Measurements from ENCODE around the gene CYP26C1.
"Not testable (repeated sequence)": the region's sequence is repeated elsewhere in the genome, so short reads cannot be mapped to it uniquely, and the experiment has no call there.

The CYP26C1 gene

DNA sequence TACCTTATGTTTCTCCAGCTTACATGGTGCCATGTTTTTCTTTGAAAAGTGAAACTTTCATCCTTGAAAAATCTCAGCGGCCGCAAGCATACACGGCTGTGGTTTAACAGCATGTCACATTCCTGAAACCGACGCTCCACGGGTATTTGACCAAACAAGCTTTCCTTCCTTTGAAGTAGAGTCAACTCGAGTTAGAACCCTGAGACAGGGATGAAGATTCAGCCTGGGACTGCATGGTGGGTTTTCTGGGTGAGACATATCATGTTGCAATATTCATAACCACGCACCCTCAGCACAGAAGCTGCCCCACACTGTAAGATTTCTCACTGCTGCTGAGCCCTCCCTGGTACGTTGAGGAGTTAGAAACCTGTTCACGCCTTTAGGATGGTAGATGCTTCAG is 21.2 kb downstream of the CYP26C1 start:
- H3K36me3 Mint-ChIP-seq, result no peaks in the 10 kb centered on the region
- H3K4me3 Mint-ChIP-seq, result no peak overlapping the region
- H3K27me3 Mint-ChIP-seq, result peaks cover 23% of the 10 kb centered on the region
- H3K9me3 Mint-ChIP-seq (ENCODE audit: low read depth), result no peaks in the 10 kb centered on the region
- H3K27ac Mint-ChIP-seq, result no peak overlapping the region
- peaks cover 3% of the 10 kb centered on the region for H3K4me1 Mint-ChIP-seq (ENCODE audit: low read depth)

GRCh38 chr10:93083743-93084539 is 23.3 kb downstream of the CYP26C1 start:
- no peaks in the 10 kb centered on the region for H3K36me3 Mint-ChIP-seq
- H3K4me3 Mint-ChIP-seq, result no peak overlapping the region
- peaks cover 3% of the 10 kb centered on the region for H3K4me1 Mint-ChIP-seq (ENCODE audit: low read depth)
- peaks cover 19% of the 10 kb centered on the region for H3K27me3 Mint-ChIP-seq
- no peaks in the 10 kb centered on the region for H3K9me3 Mint-ChIP-seq (ENCODE audit: low read depth)
- no peak overlapping the region for H3K27ac Mint-ChIP-seq

- no peaks in the 10 kb centered on the region for H3K9me3 Mint-ChIP-seq (ENCODE audit: low read depth)
- H3K4me1 Mint-ChIP-seq (ENCODE audit: low read depth), result no peaks in the 10 kb centered on the region
- H3K36me3 Mint-ChIP-seq, result no peaks in the 10 kb centered on the region
- peaks cover 11% of the 10 kb centered on the region for H3K27me3 Mint-ChIP-seq
- no peak overlapping the region for H3K27ac Mint-ChIP-seq
- H3K4me3 Mint-ChIP-seq, result no peak overlapping the region
These were observed 24.8 kb downstream of the CYP26C1 start for GRCh38 chr10:93085272-93085859.

DNA sequence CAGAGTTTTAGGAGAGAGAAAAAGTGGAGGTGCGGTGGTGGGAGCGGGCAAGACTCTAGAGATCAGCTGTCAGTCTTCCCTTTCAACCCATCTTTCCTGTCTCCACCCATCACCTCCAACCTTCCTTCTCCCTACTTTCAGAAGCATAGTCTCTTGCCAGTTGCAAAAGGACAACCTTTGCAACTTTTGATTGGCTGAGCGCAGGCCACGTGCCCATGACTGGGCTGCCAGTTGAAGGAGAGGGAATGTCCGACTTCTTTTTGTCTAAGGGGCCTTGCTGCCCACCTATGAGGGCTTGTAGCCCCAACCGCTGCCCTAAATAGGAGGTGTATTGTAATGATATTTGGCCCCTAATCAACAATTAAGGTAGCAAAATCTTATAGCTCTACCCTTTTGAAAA is 25.7 kb downstream of the CYP26C1 start:
- H3K27me3 Mint-ChIP-seq, result peaks cover 7% of the 10 kb centered on the region
- H3K4me3 Mint-ChIP-seq, result no peak overlapping the region
- H3K27ac Mint-ChIP-seq, result no peak overlapping the region
- H3K4me1 Mint-ChIP-seq (ENCODE audit: low read depth), result no peaks in the 10 kb centered on the region
- no peaks in the 10 kb centered on the region for H3K9me3 Mint-ChIP-seq (ENCODE audit: low read depth)
- H3K36me3 Mint-ChIP-seq, result no peaks in the 10 kb centered on the region

- Mint-ChIP-seq H3K4me1 (ENCODE audit: low read depth) (no peaks in the 10 kb centered on the region), H3K27ac (no peak overlapping the region), H3K9me3 (ENCODE audit: low read depth) (no peaks in the 10 kb centered on the region), H3K4me3 (no peak overlapping the region), H3K36me3 (no peaks in the 10 kb centered on the region), H3K27me3 (peaks cover 4% of the 10 kb centered on the region)
These were observed 27.2 kb downstream of the CYP26C1 start for GRCh38 chr10:93087846-93088245.

DNA sequence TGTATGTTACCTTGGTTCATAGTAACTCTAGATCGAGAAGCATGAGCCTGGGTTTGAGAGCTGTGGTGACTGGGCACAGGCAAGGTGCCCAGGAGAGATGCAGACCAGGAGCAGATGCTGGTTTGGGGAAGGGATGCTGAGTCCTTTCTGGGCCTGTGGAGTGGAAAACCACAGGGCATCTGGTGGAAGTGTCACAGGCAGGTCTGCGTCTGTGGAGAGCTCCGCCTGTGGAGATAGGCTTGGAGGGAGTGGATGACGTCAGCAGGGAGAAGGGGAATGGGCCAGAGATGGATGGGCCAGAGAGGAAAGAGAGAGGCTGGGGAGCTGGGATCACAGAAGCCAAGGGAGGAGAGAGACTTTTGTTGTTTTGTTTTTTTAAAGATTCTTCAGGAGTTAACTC is 27.9 kb downstream of the CYP26C1 start:
- Mint-ChIP-seq H3K4me1 (ENCODE audit: low read depth) (no peaks in the 10 kb centered on the region), H3K27ac (no peak overlapping the region)

GRCh38 chr10:93090619-93091018 is 30.0 kb downstream of the CYP26C1 start:
- Mint-ChIP-seq H3K27ac (no peak overlapping the region), H3K9me3 (ENCODE audit: low read depth) (no peaks in the 10 kb centered on the region), H3K36me3 (no peaks in the 10 kb centered on the region), H3K27me3 (peaks cover 4% of the 10 kb centered on the region), H3K4me1 (ENCODE audit: low read depth) (no peaks in the 10 kb centered on the region), H3K4me3 (no peak overlapping the region)

More for the DNA sequence above, 27.9 kb downstream of the CYP26C1 start:
- Mint-ChIP-seq H3K36me3 (no peaks in the 10 kb centered on the region), H3K4me3 (no peak overlapping the region), H3K9me3 (ENCODE audit: low read depth) (no peaks in the 10 kb centered on the region), H3K27me3 (peaks cover 4% of the 10 kb centered on the region)

DNA sequence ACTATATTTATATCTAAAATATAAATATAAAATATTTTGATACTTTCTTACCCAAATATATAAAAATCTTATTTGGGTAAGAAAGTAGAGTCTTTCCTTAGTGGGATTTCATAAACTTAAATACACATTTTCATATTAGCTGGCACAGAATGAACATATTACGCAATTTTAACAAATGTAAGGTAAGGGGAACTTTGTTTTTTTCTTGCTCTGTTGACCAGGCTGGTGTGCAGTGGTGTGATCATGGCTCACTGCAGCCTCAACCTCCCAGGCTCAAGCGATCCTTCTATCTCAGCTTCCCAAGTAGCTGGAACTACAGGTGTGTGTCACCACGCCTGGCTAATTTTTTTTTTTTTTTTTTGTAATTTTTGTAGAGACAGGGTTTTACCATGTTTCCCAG is 31.4 kb downstream of the CYP26C1 start:
- H3K9me3 Mint-ChIP-seq (ENCODE audit: low read depth), result no peaks in the 10 kb centered on the region
- no peaks in the 10 kb centered on the region for H3K4me1 Mint-ChIP-seq (ENCODE audit: low read depth)
- H3K27ac Mint-ChIP-seq, result no peak overlapping the region
- peaks cover 4% of the 10 kb centered on the region for H3K27me3 Mint-ChIP-seq
- no peak overlapping the region for H3K4me3 Mint-ChIP-seq
- no peaks in the 10 kb centered on the region for H3K36me3 Mint-ChIP-seq

- Mint-ChIP-seq H3K4me1 (ENCODE audit: low read depth) (no peaks in the 10 kb centered on the region), H3K27ac (no peak overlapping the region), H3K36me3 (no peaks in the 10 kb centered on the region), H3K4me3 (no peak overlapping the region), H3K27me3 (no peaks in the 10 kb centered on the region), H3K9me3 (ENCODE audit: low read depth) (peaks cover 3% of the 10 kb centered on the region)
These were observed 34.6 kb downstream of the CYP26C1 start for GRCh38 chr10:93095225-93095624.

GRCh38 chr10:93096901-93097300 is 36.3 kb downstream of the CYP26C1 start:
- H3K36me3 Mint-ChIP-seq, result no peaks in the 10 kb centered on the region
- no peak overlapping the region for H3K4me3 Mint-ChIP-seq
- no peak overlapping the region for H3K27ac Mint-ChIP-seq
- H3K9me3 Mint-ChIP-seq (ENCODE audit: low read depth), result peaks cover 3% of the 10 kb centered on the region
- H3K4me1 Mint-ChIP-seq (ENCODE audit: low read depth), result no peaks in the 10 kb centered on the region
- no peaks in the 10 kb centered on the region for H3K27me3 Mint-ChIP-seq

- Mint-ChIP-seq H3K4me3 (no peak overlapping the region), H3K4me1 (ENCODE audit: low read depth) (no peaks in the 10 kb centered on the region), H3K9me3 (ENCODE audit: low read depth) (peaks cover 3% of the 10 kb centered on the region), H3K27ac (no peak overlapping the region), H3K36me3 (no peaks in the 10 kb centered on the region), H3K27me3 (no peaks in the 10 kb centered on the region)
These were observed 36.8 kb downstream of the CYP26C1 start for GRCh38 chr10:93097386-93097785.

GRCh38 chr10:93098816-93099215 is 38.2 kb downstream of the CYP26C1 start:
- Mint-ChIP-seq H3K27me3 (peaks cover 1% of the 10 kb centered on the region), H3K9me3 (ENCODE audit: low read depth) (peaks cover 5% of the 10 kb centered on the region), H3K36me3 (peaks cover 2% of the 10 kb centered on the region), H3K27ac (no peak overlapping the region), H3K4me1 (ENCODE audit: low read depth) (no peaks in the 10 kb centered on the region), H3K4me3 (no peak overlapping the region)

DNA sequence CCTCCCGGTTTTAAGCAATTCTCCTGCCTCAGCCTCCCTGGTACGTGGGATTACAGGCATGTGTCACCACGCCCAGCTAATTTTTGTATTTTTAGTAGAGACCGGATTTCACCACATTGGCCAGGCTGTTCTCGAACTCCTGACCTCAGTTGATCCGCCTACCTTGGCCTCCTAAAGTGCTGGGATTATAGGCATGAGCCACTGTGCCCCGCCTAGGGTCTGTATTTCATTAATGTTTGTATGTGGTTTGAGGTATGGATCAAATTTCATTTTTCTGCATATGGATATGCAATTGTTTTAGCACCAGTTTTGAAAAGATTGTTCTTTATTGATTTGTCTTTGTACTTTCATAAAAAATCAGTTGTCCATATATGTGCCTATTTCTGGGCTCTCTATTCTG is 39.1 kb downstream of the CYP26C1 start:
- H3K27me3 Mint-ChIP-seq, result peaks cover 1% of the 10 kb centered on the region
- H3K36me3 Mint-ChIP-seq, result peaks cover 3% of the 10 kb centered on the region
- no peaks in the 10 kb centered on the region for H3K4me1 Mint-ChIP-seq (ENCODE audit: low read depth)
- no peak overlapping the region for H3K27ac Mint-ChIP-seq
- peaks cover 10% of the 10 kb centered on the region for H3K9me3 Mint-ChIP-seq (ENCODE audit: low read depth)
- no peak overlapping the region for H3K4me3 Mint-ChIP-seq

DNA sequence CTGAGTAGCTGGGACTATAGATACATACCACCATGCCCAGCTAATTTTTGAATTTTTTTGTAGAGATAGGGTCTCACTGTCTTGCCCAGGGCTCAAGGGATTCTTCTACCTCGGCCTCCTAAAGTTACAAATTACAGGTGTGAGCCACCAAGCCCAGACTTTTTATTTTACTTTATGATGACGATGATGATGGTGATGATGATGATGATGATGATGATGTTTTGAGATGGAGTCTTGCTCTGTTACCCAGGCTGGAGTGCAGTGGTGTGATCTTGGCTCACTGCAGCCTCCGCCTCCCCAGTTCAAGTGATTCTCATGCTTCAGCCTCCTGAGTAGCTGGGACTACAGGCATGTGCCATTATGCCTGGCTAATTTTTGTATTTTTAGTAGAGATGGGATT is 40.5 kb downstream of the CYP26C1 start:
- H3K27ac Mint-ChIP-seq; H3K4me3 Mint-ChIP-seq; H3K27me3 Mint-ChIP-seq; H3K36me3 Mint-ChIP-seq; H3K4me1 Mint-ChIP-seq (ENCODE audit: low read depth): not testable (repeated sequence)
- peaks cover 10% of the 10 kb centered on the region for H3K9me3 Mint-ChIP-seq (ENCODE audit: low read depth)

DNA sequence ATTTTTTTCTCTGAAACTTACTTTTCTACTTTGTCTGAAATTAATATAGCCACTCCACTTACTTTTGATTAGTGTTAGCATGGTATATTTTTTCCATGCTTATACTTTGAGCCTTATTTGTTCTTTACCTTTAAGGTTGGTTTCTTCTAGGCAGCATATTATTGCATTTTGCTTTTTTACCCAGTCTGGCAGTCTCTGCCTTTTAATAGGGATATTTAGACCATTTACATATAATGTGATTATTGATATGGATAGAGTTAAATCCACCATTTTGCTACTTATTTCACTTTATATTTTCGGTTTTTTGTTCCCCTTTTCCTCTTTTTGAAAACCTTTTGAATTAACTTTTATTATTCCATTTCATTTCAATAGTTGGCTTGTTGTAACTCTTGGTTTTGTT is 43.4 kb downstream of the CYP26C1 start:
- Mint-ChIP-seq H3K27ac (no peak overlapping the region), H3K27me3 (peaks cover 1% of the 10 kb centered on the region), H3K36me3 (peaks cover 3% of the 10 kb centered on the region), H3K4me3 (no peak overlapping the region), H3K9me3 (ENCODE audit: low read depth) (peaks cover 9% of the 10 kb centered on the region), H3K4me1 (ENCODE audit: low read depth) (no peaks in the 10 kb centered on the region)

DNA sequence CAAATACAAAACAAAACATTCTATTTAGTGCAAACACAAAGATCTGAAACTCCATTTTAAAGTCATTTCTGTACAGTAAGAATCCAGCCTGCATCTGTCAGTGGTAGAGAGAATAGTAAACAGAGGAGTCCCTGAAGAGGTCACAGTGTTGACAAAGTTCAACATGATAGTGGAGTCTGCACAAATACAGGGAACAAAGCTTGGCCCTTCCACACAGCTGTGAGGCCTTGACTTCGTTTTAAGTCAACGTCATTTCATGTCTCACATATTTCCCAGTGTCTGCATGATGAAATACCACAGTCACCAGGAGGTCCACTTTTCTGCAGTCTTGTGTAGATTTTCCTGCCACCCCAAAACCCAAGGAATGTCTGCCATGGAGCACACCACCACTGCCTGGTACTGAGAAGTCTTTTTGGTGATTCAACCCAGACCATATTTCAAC is 46.1 kb downstream of the CYP26C1 start:
- no peaks in the 10 kb centered on the region for H3K4me1 Mint-ChIP-seq (ENCODE audit: low read depth)
- no peak overlapping the region for H3K4me3 Mint-ChIP-seq
- peaks cover 3% of the 10 kb centered on the region for H3K36me3 Mint-ChIP-seq
- H3K27ac Mint-ChIP-seq, result no peak overlapping the region
- H3K9me3 Mint-ChIP-seq (ENCODE audit: low read depth), result peaks cover 7% of the 10 kb centered on the region
- peaks cover 1% of the 10 kb centered on the region for H3K27me3 Mint-ChIP-seq
